ENCODE results near the gene CUEDC1.
"Not testable (repeated sequence)": the region's sequence is repeated elsewhere in the genome, so short reads cannot be mapped to it uniquely, and the experiment has no call there.

CUEDC1 gene

DNA sequence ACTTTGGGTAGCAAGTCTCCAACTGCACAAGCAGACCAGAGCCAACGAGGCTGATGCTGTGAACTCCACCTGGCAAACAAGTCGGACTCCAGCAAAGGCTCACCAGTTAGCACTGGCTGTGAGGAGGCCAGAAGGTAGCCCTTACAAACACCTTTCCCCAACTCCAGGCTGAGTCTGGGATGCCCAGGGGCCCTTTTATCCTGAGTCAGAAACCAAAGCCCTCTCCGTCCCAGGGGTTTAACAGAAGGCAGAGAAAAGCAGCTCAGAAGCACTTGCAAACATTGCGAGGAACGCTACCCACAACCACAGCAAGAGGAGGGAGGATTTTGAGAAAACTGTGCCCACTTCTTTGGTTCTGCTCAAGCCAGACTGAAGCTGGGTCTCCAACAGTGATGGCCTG, 25.0 kb downstream of the CUEDC1 start:
- H3K4me2 ChIP-seq: peak overlapping the region in 10 of 11 experiments; percentile 7 to 60 (median 45); a peak in 18 of 22 replicates
- no peaks in the 10 kb centered on the region for H3K36me3 ChIP-seq
- peaks cover 0 to 16% (median 0%) of the 10 kb centered on the region in 11 experiments; a peak in 3 of 22 replicates for H3K27me3 ChIP-seq
- H3K9me3 ChIP-seq (replicated peaks in 1 of 11): no peaks in the 10 kb centered on the region
- H3K27ac ChIP-seq: no peak overlapping the region
- H3K4me1 ChIP-seq: peaks cover 49 to 72% (median 53%) of the 10 kb centered on the region in 10 experiments
- peak overlapping the region in 1 of 11 experiments; percentile 8; a peak in 1 of 22 replicates for H3K9ac ChIP-seq
- no peak for TF ChIP-seq Cebpa-rat (IDR thresholded peaks at IDR 0.05)
- H3K4me3 ChIP-seq: no peak overlapping the region
- H4K20me1 ChIP-seq: peaks cover 0 to 51% (median 6%) of the 10 kb centered on the region in 11 experiments; a peak in 9 of 22 replicates

- H4K20me1 ChIP-seq: peaks cover 0 to 51% (median 7%) of the 10 kb centered on the region in 11 experiments; a peak in 9 of 22 replicates
- H3K4me3 ChIP-seq: no peak overlapping the region
- H3K27me3 ChIP-seq: peaks cover 0 to 17% (median 0%) of the 10 kb centered on the region in 11 experiments; a peak in 3 of 22 replicates
- H3K9me3 ChIP-seq (replicated peaks in 1 of 11): no peaks in the 10 kb centered on the region
- no peak for TF ChIP-seq Cebpa-rat (IDR thresholded peaks at IDR 0.05)
- peak overlapping the region in 2 of 11 experiments; percentile 42 to 53; a peak in 4 of 22 replicates for H3K4me2 ChIP-seq
- H3K4me1 ChIP-seq: peaks cover 47 to 73% (median 53%) of the 10 kb centered on the region in 10 experiments
- H3K27ac ChIP-seq: no peak overlapping the region
- no peak overlapping the region for H3K9ac ChIP-seq
- no peaks in the 10 kb centered on the region for H3K36me3 ChIP-seq
These were observed 25.8 kb downstream of the CUEDC1 start for GRCh38 chr17:57929386-57929785.

GRCh38 chr17:57928928-57929327, 26.3 kb downstream of the CUEDC1 start:
- H4K20me1 ChIP-seq: peaks cover 0 to 51% (median 7%) of the 10 kb centered on the region in 11 experiments; a peak in 9 of 22 replicates

GRCh38 chr17:57927048-57927723, 28.0 kb downstream of the CUEDC1 start:
- Histone ChIP-seq H3K27ac (no peak overlapping the region), H4K20me1 (peaks cover 0 to 42% (median 7%) of the 10 kb centered on the region in 11 experiments; a peak in 9 of 22 replicates), H3K27me3 (peaks cover 0 to 17% (median 0%) of the 10 kb centered on the region in 11 experiments; a peak in 3 of 22 replicates), H3K4me1 (peaks cover 47 to 67% (median 56%) of the 10 kb centered on the region in 10 experiments), H3K36me3 (no peaks in the 10 kb centered on the region; a peak in 1 of 22 replicates), H3K9ac (peak overlapping the region in 2 of 11 experiments; percentile 3 to 35; a peak in 1 of 22 replicates), H3K4me3 (no peak overlapping the region), H3K9me3 (replicated peaks in 1 of 11) (no peaks in the 10 kb centered on the region), H3K4me2 (peak overlapping the region; percentile 40 to 91 (median 77))
- TF ChIP-seq Cebpa-rat (IDR thresholded peaks at IDR 0.05): no peak

More at GRCh38 chr17:57928928-57929327, 26.3 kb downstream of the CUEDC1 start:
- no peaks in the 10 kb centered on the region for H3K36me3 ChIP-seq
- peaks cover 47 to 71% (median 54%) of the 10 kb centered on the region in 10 experiments for H3K4me1 ChIP-seq
- no peak overlapping the region for H3K4me3 ChIP-seq
- H3K9ac ChIP-seq: no peak overlapping the region
- peaks cover 0 to 17% (median 0%) of the 10 kb centered on the region in 11 experiments; a peak in 3 of 22 replicates for H3K27me3 ChIP-seq
- no peak overlapping the region for H3K27ac ChIP-seq
- TF ChIP-seq Cebpa-rat (IDR thresholded peaks at IDR 0.05): no peak
- H3K9me3 ChIP-seq (replicated peaks in 1 of 11): no peaks in the 10 kb centered on the region
- peak overlapping the region in 2 of 11 experiments; percentile 42 to 53; a peak in 4 of 22 replicates for H3K4me2 ChIP-seq

GRCh38 chr17:57926723-57927047, 28.5 kb downstream of the CUEDC1 start:
- H3K27ac ChIP-seq: no peak overlapping the region
- H3K27me3 ChIP-seq: peaks cover 0 to 17% (median 0%) of the 10 kb centered on the region in 11 experiments; a peak in 3 of 22 replicates
- peak overlapping the region; percentile 40 to 91 (median 77) for H3K4me2 ChIP-seq
- no peaks in the 10 kb centered on the region for H3K9me3 ChIP-seq (replicated peaks in 1 of 11)
- H3K9ac ChIP-seq: peak overlapping the region in 1 of 11 experiments; percentile 35; a peak in 1 of 22 replicates
- TF ChIP-seq Cebpa-rat (IDR thresholded peaks at IDR 0.05): no peak
- peaks cover 46 to 66% (median 55%) of the 10 kb centered on the region in 10 experiments for H3K4me1 ChIP-seq
- no peaks in the 10 kb centered on the region; a peak in 1 of 22 replicates for H3K36me3 ChIP-seq
- peaks cover 0 to 42% (median 7%) of the 10 kb centered on the region in 11 experiments; a peak in 9 of 22 replicates for H4K20me1 ChIP-seq
- H3K4me3 ChIP-seq: no peak overlapping the region

- Histone ChIP-seq H3K9ac (peak overlapping the region in 4 of 11 experiments; percentile 20 to 37 (median 32); a peak in 5 of 22 replicates), H4K20me1 (peaks cover 0 to 39% (median 7%) of the 10 kb centered on the region in 11 experiments; a peak in 9 of 22 replicates), H3K9me3 (replicated peaks in 1 of 11) (no peaks in the 10 kb centered on the region), H3K36me3 (no peaks in the 10 kb centered on the region; a peak in 1 of 22 replicates), H3K4me2 (peak overlapping the region; percentile 45 to 91 (median 77)), H3K27ac (no peak overlapping the region), H3K4me1 (peaks cover 34 to 59% (median 43%) of the 10 kb centered on the region in 10 experiments), H3K27me3 (peaks cover 0 to 17% (median 0%) of the 10 kb centered on the region in 11 experiments; a peak in 3 of 22 replicates), H3K4me3 (peak overlapping the region in 1 of 10 experiments; percentile 27; a peak in 2 of 20 replicates)
- no peak for TF ChIP-seq Cebpa-rat (IDR thresholded peaks at IDR 0.05)
These were observed 29.7 kb downstream of the CUEDC1 start for GRCh38 chr17:57925361-57925990.

- Histone ChIP-seq H3K9ac (peak overlapping the region in 2 of 11 experiments; percentile 2 to 31; a peak in 2 of 22 replicates), H3K27me3 (peaks cover 0 to 17% (median 0%) of the 10 kb centered on the region in 11 experiments; a peak in 3 of 22 replicates), H3K27ac (no peak overlapping the region), H3K4me1 (peaks cover 33 to 52% (median 36%) of the 10 kb centered on the region in 10 experiments), H3K36me3 (no peaks in the 10 kb centered on the region; a peak in 1 of 22 replicates), H3K4me3 (no peak overlapping the region), H3K4me2 (peak overlapping the region in 9 of 11 experiments; percentile 53 to 91 (median 78); a peak in 17 of 22 replicates), H3K9me3 (replicated peaks in 1 of 11) (no peaks in the 10 kb centered on the region), H4K20me1 (peaks cover 0 to 35% (median 7%) of the 10 kb centered on the region in 11 experiments; a peak in 9 of 22 replicates)
- no peak for TF ChIP-seq Cebpa-rat (IDR thresholded peaks at IDR 0.05)
These were observed 30.5 kb downstream of the CUEDC1 start for GRCh38 chr17:57924677-57925076.

- H3K4me2 ChIP-seq: peak overlapping the region in 6 of 11 experiments; percentile 2 to 38 (median 12); a peak in 7 of 22 replicates
- H3K4me3 ChIP-seq: no peak overlapping the region
- H3K27me3 ChIP-seq: peaks cover 0 to 17% (median 0%) of the 10 kb centered on the region in 11 experiments; a peak in 3 of 22 replicates
- H3K9me3 ChIP-seq (replicated peaks in 1 of 11): no peaks in the 10 kb centered on the region
- H3K27ac ChIP-seq: no peak overlapping the region
- peaks cover 26 to 60% (median 38%) of the 10 kb centered on the region in 10 experiments for H3K4me1 ChIP-seq
- TF ChIP-seq Cebpa-rat (IDR thresholded peaks at IDR 0.05): no peak
- H3K9ac ChIP-seq: no peak overlapping the region
- H4K20me1 ChIP-seq: peaks cover 0 to 35% (median 7%) of the 10 kb centered on the region in 11 experiments; a peak in 9 of 22 replicates
- no peaks in the 10 kb centered on the region; a peak in 1 of 22 replicates for H3K36me3 ChIP-seq
These were observed 31.9 kb downstream of the CUEDC1 start for GRCh38 chr17:57923182-57923872.

DNA sequence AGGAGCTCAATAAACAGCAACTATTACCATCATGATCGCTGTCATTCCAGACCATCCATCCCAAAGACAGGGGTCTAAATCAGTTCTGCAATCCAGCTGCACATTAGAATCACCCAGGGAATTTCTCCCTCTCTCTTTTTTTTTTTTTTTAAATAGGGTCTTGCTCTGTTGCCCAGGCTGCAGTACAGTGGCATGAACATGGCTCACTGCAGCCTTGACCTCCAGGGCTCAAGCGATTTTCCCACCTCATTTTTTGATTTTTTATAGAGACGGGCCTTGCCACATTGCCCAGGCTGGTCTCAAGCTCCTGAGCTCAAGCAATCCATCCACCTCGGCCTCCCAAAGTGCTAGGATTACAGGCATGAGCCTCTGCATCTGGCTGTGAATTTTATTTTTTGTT, 32.5 kb downstream of the CUEDC1 start:
- H3K9me3 ChIP-seq (replicated peaks in 1 of 11); H3K9ac ChIP-seq; H3K4me2 ChIP-seq; H3K36me3 ChIP-seq; H3K4me3 ChIP-seq; H3K27ac ChIP-seq: not testable (repeated sequence)
- peaks cover 31 to 64% (median 43%) of the 10 kb centered on the region in 10 experiments for H3K4me1 ChIP-seq
- peaks cover 0 to 34% (median 7%) of the 10 kb centered on the region in 11 experiments; a peak in 9 of 22 replicates for H4K20me1 ChIP-seq
- H3K27me3 ChIP-seq: peaks cover 0 to 15% (median 0%) of the 10 kb centered on the region in 11 experiments; a peak in 3 of 22 replicates

Data from BLaER1 treated with 17β-estradiol and CSF1 and Interleukin-3, amounts not matched to agents 10 nM and 100 nM (cell line).